HepG2 (cell line): ENCODE results near the gene KLHL11. TPM values are rescaled to one million over a fixed set of nuclear protein-coding genes. Genes with fewer than 3 reads are reported as not detected.
A peak's percentile ranks its signal among the peaks of the same experiment; 100 is the strongest.

Experiments
- ATF2 ChIP-seq: sonication (generic); formaldehyde crosslinking; IDR thresholded peaks from 2 replicates; pipeline ENCODE4 v1.4.0; 2020; ENCODE audit warnings: missing genetic modification reagents
- ATRX ChIP-seq: sonication (generic); formaldehyde crosslinking; IDR thresholded peaks from 2 replicates; pipeline ENCODE4 v1.4.0; 2020; ENCODE audit warnings: missing genetic modification reagents, borderline replicate concordance
- GATAD1 ChIP-seq: IDR thresholded peaks from 2 replicates; pipeline ENCODE4 v1.6.1; 2016; ENCODE audit warnings: missing genetic modification reagents, missing compliant biosample characterization
- HNF4A ChIP-seq: sonication (generic); formaldehyde crosslinking; IDR thresholded peaks from 2 replicates; pipeline ENCODE4 v1.4.0; 2020; ENCODE audit warnings: missing genetic modification reagents
- HNRNPK ChIP-seq: fragments of 200-400 bp; formaldehyde crosslinking; IDR thresholded peaks from 2 replicates; pipeline ENCODE4 v1.6.1; 2018; ENCODE audit warnings: low read length, low read depth, moderate library complexity, mild to moderate bottlenecking; ENCODE audit not compliant: poor library complexity, severe bottlenecking
- HNRNPUL1 ChIP-seq: fragments of 200-400 bp; formaldehyde crosslinking; IDR thresholded peaks from 2 replicates; pipeline ENCODE4 v1.6.1; 2017; ENCODE audit warnings: low read depth, mild to moderate bottlenecking, low read length, moderate library complexity
- KDM2A ChIP-seq: sonication (generic); formaldehyde crosslinking; IDR thresholded peaks from 2 replicates; pipeline ENCODE4 v1.4.0; 2020; ENCODE audit warnings: low read depth, missing genetic modification reagents, borderline replicate concordance
- KLF12 ChIP-seq: sonication (generic); formaldehyde crosslinking; IDR thresholded peaks from 2 replicates; pipeline ENCODE4 v1.4.0; 2020; ENCODE audit warnings: missing genetic modification reagents, borderline replicate concordance
- MXI1 ChIP-seq: IDR thresholded peaks from 3 replicates; pipeline ENCODE4 v1.6.1; 2012; ENCODE audit warnings: low read depth, low read length, inconsistent platforms, borderline replicate concordance
- POGZ ChIP-seq: sonication (generic); formaldehyde crosslinking; IDR thresholded peaks from 2 replicates; pipeline ENCODE4 v1.4.0; 2020; ENCODE audit warnings: mild to moderate bottlenecking, missing genetic modification reagents
- POLR2A ChIP-seq, 2 experiments: IDR thresholded peaks; 2 replicates each; pipeline ENCODE4 v1.6.1; 2011; ENCODE audit warnings: low read depth in 2 of 2, low read length in 2 of 2, mild to moderate bottlenecking in 1 of 2, moderate library complexity in 1 of 2; ENCODE audit not compliant: insufficient read depth in 1 of 2
- THAP11 ChIP-seq: IDR thresholded peaks from 2 replicates; pipeline ENCODE4 v1.6.1; 2016; ENCODE audit warnings: missing biosample characterization, missing genetic modification reagents
- THAP9 ChIP-seq: sonication (generic); formaldehyde crosslinking; IDR thresholded peaks from 2 replicates; pipeline ENCODE4; 2020; ENCODE audit warnings: missing genetic modification reagents, mild to moderate bottlenecking, borderline replicate concordance
- TOE1 ChIP-seq: sonication (generic); formaldehyde crosslinking; IDR thresholded peaks from 2 replicates; pipeline ENCODE4 v1.4.0; 2020; ENCODE audit warnings: mild to moderate bottlenecking, missing genetic modification reagents
- YY1 ChIP-seq: IDR thresholded peaks from 2 replicates; pipeline ENCODE4 v1.6.1; 2011; ENCODE audit warnings: low read length, low read depth, moderate library complexity, mild to moderate bottlenecking; ENCODE audit not compliant: insufficient read depth, insufficient replicate concordance
- ZBTB3 ChIP-seq: sonication (generic); formaldehyde crosslinking; IDR thresholded peaks from 2 replicates; pipeline ENCODE4 v1.4.0; 2020; ENCODE audit warnings: low read depth, mild to moderate bottlenecking, moderate library complexity, missing genetic modification reagents, borderline replicate concordance
- ZEB1 ChIP-seq: IDR thresholded peaks from 2 replicates; pipeline ENCODE4 v1.6.1; 2012; ENCODE audit warnings: mild to moderate bottlenecking, low read depth, inconsistent platforms; ENCODE audit not compliant: insufficient replicate concordance
- ZNF382 ChIP-seq: sonication (generic); formaldehyde crosslinking; IDR thresholded peaks from 2 replicates; pipeline ENCODE4 v1.5.0; 2020; ENCODE audit warnings: missing genetic modification reagents, mild to moderate bottlenecking, borderline replicate concordance
- ZNF546 ChIP-seq: sonication (generic); formaldehyde crosslinking; conservative IDR thresholded peaks from 2 replicates; pipeline ENCODE4 v1.8.1; 2023; ENCODE audit warnings: mild to moderate bottlenecking, missing genetic modification reagents
- ZNF674 ChIP-seq: sonication (generic); formaldehyde crosslinking; IDR thresholded peaks from 2 replicates; pipeline ENCODE4 v1.5.0; 2020; ENCODE audit warnings: low read depth, mild to moderate bottlenecking, missing genetic modification reagents
- ZNF788 ChIP-seq: sonication (generic); formaldehyde crosslinking; IDR thresholded peaks from 2 replicates; pipeline ENCODE4 v1.5.0; 2020; ENCODE audit warnings: mild to moderate bottlenecking, missing genetic modification reagents, borderline replicate concordance
- polyA plus RNA-seq, 8 experiments: library from polyadenylated mRNA; depleted of rRNA in 3 of 8; stranded (reverse) in 7 of 8; unstranded in 1 of 8; fragments of >200 nt; fragmentation: Illumina TruSeq in 4 of 8; extraction: Trizol in 4 of 8; gene quantifications; 2 replicates each; pipeline versions ENCODE4 v1.2.1 to v1.2.3, GENCODE V29; 2011 to 2016; ENCODE audit warnings: low read depth in 4 of 8, missing spikeins in 1 of 8, mixed read lengths in 1 of 8; ENCODE audit not compliant: insufficient read depth in 1 of 8
- total RNA-seq, 5 experiments: library from RNA; depleted of rRNA; stranded (reverse); fragments of >200 nt; fragmentation: Illumina TruSeq; extraction: Trizol; gene quantifications; 2 replicates each; pipeline ENCODE4 v1.2.3, GENCODE V29; 2016; ENCODE audit warnings: low read depth in 1 of 5
- TF ChIP-seq, protein P1 (sequence below): sonication (generic); formaldehyde crosslinking; IDR thresholded peaks from 2 replicates; pipeline ENCODE4 v1.4.0; 2020; ENCODE audit warnings: missing genetic modification reagents
- TF ChIP-seq, protein P2 (sequence below): sonication (generic); formaldehyde crosslinking; IDR thresholded peaks from 2 replicates; pipeline ENCODE4 v1.5.0; 2020; ENCODE audit warnings: missing genetic modification reagents, mild to moderate bottlenecking, borderline replicate concordance

The KLHL11 gene
- total and polyA plus RNA-seq, 2 of the 13 experiments (the other 11 are each of a cell fraction or from before 2014, with no cell fraction given) = 7.7 to 27.5 TPM

- TF ChIP-seq TOE1 (CRISPR knock-in tag) (no peak), YY1 (peak; percentile 7), KLF12 (CRISPR knock-in tag) (no peak), HNRNPK (no peak), THAP9 (CRISPR knock-in tag) (0 out of 2 replicates have a peak, but pooled peaks have one; percentile 68), ZBTB3 (CRISPR knock-in tag) (peak; percentile 52; the same call in 1 of the 2 replicates), ZNF674 (CRISPR knock-in tag) (no peak), ATRX (CRISPR knock-in tag) (no peak), POGZ (no peak), POLR2A (IDR thresholded peaks at IDR 0.05; ENCODE audit: insufficient read depth in 1 of 2, low read depth in 2 of 2, low read length in 2 of 2) (peak in 1 of 2 experiments; percentile 27; a peak in 1 of 4 replicates), THAP11 (CRISPR knock-in tag) (peak; percentile 21; the same call in 1 of the 2 replicates), ZNF382 (CRISPR knock-in tag) (no peak), GATAD1 (peak; percentile 9; the same call in 1 of the 2 replicates), ATF2 (CRISPR knock-in tag) (no peak), ZNF788 (CRISPR knock-in tag) (no peak), MXI1 (no peak), KDM2A (CRISPR knock-in tag) (peak; percentile 4), ZNF546 (CRISPR knock-in tag) (no peak), HNF4A (CRISPR knock-in tag) (no peak), HNRNPUL1 (no peak), ZEB1 (no peak)
- TF ChIP-seq, protein P1, sequence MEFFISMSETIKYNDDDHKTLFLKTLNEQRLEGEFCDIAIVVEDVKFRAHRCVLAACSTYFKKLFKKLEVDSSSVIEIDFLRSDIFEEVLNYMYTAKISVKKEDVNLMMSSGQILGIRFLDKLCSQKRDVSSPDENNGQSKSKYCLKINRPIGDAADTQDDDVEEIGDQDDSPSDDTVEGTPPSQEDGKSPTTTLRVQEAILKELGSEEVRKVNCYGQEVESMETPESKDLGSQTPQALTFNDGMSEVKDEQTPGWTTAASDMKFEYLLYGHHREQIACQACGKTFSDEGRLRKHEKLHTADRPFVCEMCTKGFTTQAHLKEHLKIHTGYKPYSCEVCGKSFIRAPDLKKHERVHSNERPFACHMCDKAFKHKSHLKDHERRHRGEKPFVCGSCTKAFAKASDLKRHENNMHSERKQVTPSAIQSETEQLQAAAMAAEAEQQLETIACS (CRISPR knock-in tag) = no peak
- TF ChIP-seq, protein P2, sequence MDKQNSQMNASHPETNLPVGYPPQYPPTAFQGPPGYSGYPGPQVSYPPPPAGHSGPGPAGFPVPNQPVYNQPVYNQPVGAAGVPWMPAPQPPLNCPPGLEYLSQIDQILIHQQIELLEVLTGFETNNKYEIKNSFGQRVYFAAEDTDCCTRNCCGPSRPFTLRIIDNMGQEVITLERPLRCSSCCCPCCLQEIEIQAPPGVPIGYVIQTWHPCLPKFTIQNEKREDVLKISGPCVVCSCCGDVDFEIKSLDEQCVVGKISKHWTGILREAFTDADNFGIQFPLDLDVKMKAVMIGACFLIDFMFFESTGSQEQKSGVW (CRISPR knock-in tag) = no peak
Observed at GRCh38 chr17:41810659-41811548, 54.3 kb downstream of the KLHL11 start (continued).
